HG02884 (cell line): ENCODE results near the gene SPTBN5.

Source experiments
- ATAC-seq: cut with Tn5 transposase; IDR thresholded peaks from one replicate; pipeline ENCODE4 v1.9.1; 2021; ENCODE audit warnings: mild to moderate bottlenecking, moderate library complexity; ENCODE audit not compliant: unreplicated experiment

Gene SPTBN5

GRCh38 chr15:41885321-41885720 is 8.5 kb downstream of the SPTBN5 start:
- no peak for ATAC-seq

- no peak for ATAC-seq
Measured at GRCh38 chr15:41884458-41884857, 9.4 kb downstream of the SPTBN5 start.

- ATAC-seq = no peak
Measured at GRCh38 chr15:41883484-41883825, 10.4 kb downstream of the SPTBN5 start.

- no peak for ATAC-seq
Measured at GRCh38 chr15:41882689-41883483, 11.0 kb downstream of the SPTBN5 start.

- no peak for ATAC-seq
Measured at GRCh38 chr15:41881920-41882688, 11.7 kb downstream of the SPTBN5 start.

GRCh38 chr15:41881550-41881919 is 12.3 kb downstream of the SPTBN5 start:
- no peak for ATAC-seq

GRCh38 chr15:41881086-41881485 is 12.8 kb downstream of the SPTBN5 start:
- ATAC-seq = no peak

GRCh38 chr15:41880156-41880877 is 13.5 kb downstream of the SPTBN5 start:
- ATAC-seq = no peak

GRCh38 chr15:41879321-41879845 is 14.5 kb downstream of the SPTBN5 start:
- ATAC-seq = no peak

- ATAC-seq = no peak
Measured at GRCh38 chr15:41878355-41878699, 15.5 kb downstream of the SPTBN5 start.

GRCh38 chr15:41877631-41878354 is 16.1 kb downstream of the SPTBN5 start:
- no peak for ATAC-seq

- ATAC-seq = no peak
Measured at GRCh38 chr15:41876689-41877088, 17.2 kb downstream of the SPTBN5 start.

GRCh38 chr15:41876007-41876406 is 17.8 kb downstream of the SPTBN5 start:
- no peak for ATAC-seq

- no peak for ATAC-seq
Measured at GRCh38 chr15:41874736-41875135, 19.1 kb downstream of the SPTBN5 start.

- ATAC-seq = no peak
Measured at GRCh38 chr15:41873711-41874110, 20.1 kb downstream of the SPTBN5 start.

- ATAC-seq = no peak
Measured at GRCh38 chr15:41872166-41872747, 21.6 kb downstream of the SPTBN5 start.

- no peak for ATAC-seq
Measured at GRCh38 chr15:41871175-41871905, 22.5 kb downstream of the SPTBN5 start.

GRCh38 chr15:41870689-41871081 is 23.2 kb downstream of the SPTBN5 start:
- no peak for ATAC-seq

- no peak for ATAC-seq
Measured at GRCh38 chr15:41869770-41870688, 23.8 kb downstream of the SPTBN5 start.
